ENCODE data around the gene ANKRD13B.

The ANKRD13B gene

GRCh38 chr17:29581583-29582253 is 11.2 kb upstream of the ANKRD13B start:
- DNase-seq (ENCODE audit: low spot score): no peak

- DNase-seq (ENCODE audit: low spot score): no peak
Measured at GRCh38 chr17:29582254-29582765, 10.6 kb upstream of the ANKRD13B start.

- no peak for DNase-seq (ENCODE audit: low spot score)
Measured at GRCh38 chr17:29582772-29583171, 10.2 kb upstream of the ANKRD13B start.

DNA sequence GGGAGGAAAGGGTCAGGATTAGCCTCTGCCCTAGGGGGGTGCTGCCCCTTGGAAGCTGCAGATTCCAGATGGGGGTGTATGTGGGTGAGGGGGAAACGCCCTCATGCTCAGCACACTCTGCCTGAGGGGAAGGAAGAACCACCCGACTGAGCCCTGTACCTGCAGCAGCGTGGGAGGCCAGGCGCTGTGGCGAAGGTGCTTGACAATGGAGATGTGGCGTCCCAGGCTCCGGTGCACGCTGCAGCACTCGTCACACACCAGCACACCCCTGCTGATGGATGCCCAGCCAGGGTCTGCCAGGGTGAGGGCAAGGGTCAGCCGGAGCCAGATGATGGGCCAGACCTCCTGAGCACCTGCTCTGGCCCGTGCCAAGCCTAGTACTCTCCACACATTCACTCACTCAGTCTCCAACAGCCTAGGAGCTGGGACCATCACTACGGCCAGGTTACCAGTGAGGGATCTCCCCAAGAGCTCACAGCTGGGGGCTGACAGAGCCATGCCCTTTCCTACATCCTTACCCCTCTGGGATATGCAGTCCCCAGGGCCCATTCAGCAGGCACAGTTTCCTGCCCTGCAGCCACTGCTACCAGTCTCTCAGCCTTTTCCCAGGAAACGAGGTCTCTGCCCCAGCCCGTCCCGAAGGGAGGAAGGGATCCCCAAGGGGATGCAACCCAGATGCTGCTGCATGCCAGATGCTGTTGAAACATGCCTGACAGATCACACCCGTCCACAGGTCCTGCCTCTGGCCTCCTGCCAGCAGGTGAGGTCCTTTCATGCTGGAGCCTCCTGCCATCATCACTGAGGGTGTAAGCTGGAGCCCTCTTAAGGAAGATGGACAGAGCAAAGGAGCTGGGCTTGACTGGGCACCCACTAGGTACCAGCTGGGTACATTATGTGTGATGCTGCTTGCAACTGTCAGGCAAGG is 9.3 kb upstream of the ANKRD13B start:
- DNase-seq (ENCODE audit: low spot score): no peak

GRCh38 chr17:29584452-29585079 is 8.4 kb upstream of the ANKRD13B start:
- no peak for DNase-seq (ENCODE audit: low spot score)

DNA sequence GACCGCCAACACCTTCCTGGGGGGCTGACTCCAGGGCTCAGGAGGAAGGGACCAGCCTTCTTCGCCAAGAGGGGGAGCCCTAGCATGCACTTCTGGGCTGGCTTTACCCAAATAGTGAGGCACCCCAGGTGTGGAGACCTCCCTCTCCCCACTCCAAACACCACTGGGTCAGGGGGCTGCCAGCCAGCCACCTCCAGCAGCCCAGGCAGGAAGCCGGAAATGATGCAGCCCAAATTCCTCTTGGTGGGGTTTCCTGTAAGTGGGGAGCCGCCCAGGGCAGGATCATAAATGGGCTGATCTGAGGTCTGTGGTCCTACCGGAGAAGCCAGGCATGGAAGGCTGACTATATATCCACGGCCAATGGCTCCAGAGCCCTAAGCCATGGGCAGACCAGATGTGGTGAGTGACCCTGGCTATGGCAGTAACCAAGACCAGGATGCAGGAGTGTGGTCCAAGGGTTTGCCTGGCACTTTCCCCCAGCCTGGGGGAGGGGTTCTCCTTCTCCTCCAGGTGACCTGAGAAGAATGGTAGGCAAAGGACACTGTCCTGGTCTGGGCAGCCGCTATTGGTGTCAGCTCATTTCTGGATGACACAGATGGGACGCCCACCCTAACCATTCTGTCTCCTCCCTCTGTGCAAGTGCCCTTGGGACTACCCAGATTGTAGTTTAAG is 7.7 kb upstream of the ANKRD13B start:
- DNase-seq (ENCODE audit: low spot score): no peak

GRCh38 chr17:29586676-29587469 is 6.1 kb upstream of the ANKRD13B start:
- no peak for DNase-seq (ENCODE audit: low spot score)

GRCh38 chr17:29587591-29587990 is 5.3 kb upstream of the ANKRD13B start:
- no peak for DNase-seq (ENCODE audit: low spot score)

DNA sequence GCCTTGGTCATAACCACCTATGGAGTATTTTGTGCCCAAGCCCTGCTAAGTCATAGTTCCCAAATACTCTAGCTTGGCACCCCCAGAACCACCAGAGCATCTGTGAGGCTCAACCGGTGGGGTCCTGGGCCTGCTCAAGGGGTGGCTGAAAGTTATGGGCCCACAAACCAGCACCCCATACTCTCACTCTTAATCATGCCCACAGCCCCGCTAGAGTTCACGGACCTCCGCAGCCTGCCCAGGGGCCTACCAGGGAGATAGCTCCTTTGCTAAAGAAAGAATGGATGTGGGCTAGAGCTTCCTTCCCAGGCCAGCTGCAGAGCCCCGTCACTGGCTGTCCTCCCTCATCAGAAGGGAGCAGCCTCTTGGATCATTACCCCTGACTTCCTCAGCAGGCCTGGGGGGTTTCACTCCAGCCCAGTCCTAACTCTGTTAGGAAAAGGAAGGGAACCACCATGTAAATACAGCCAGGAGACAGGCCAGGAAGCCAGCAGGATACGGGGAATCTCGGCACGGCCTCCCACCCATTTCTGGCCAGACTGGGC is 4.8 kb upstream of the ANKRD13B start:
- no peak for DNase-seq (ENCODE audit: low spot score)

DNA sequence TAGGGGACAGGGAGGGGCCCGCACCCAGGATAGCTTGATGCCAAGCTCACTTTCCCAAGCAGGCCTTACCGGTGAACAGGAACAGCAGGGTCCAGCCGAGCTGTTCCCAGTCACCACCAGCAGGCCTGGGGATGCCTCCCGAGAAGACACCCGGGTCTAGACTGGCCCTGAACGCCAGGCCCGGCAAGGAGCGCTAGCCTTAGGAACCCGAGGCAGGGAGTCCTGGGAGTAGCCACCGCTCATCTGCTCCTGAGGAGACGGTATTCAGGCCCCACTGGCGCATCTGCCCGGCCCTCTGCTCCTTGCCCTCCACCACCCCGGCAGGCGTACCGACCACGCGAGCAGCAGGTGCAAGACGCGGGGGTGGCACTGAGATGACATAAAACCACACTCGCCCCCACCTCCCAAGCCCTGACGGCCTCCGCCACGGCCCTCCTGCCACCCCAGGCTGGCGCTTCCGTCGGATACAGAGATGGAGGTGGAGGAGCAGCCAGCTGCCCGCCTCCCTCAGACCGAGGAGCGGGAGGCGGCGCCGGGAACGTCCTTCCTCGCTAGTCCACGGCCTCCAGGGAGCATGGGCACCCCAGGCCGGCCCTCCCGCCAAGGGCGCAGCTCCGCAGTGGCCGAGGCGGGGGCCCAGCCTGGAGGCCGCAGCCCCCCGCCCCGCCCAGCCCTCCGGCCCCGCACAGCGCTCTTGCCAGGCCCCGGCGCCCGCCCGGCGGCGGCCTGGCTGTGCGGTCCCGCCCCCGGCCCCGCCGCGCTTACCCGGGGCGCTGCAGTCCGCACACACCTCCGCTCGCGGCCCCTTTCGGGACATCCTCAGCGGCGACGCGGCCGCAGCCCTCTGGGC is 4.1 kb upstream of the ANKRD13B start:
- peak; percentile 35 for DNase-seq (ENCODE audit: low spot score)

DNA sequence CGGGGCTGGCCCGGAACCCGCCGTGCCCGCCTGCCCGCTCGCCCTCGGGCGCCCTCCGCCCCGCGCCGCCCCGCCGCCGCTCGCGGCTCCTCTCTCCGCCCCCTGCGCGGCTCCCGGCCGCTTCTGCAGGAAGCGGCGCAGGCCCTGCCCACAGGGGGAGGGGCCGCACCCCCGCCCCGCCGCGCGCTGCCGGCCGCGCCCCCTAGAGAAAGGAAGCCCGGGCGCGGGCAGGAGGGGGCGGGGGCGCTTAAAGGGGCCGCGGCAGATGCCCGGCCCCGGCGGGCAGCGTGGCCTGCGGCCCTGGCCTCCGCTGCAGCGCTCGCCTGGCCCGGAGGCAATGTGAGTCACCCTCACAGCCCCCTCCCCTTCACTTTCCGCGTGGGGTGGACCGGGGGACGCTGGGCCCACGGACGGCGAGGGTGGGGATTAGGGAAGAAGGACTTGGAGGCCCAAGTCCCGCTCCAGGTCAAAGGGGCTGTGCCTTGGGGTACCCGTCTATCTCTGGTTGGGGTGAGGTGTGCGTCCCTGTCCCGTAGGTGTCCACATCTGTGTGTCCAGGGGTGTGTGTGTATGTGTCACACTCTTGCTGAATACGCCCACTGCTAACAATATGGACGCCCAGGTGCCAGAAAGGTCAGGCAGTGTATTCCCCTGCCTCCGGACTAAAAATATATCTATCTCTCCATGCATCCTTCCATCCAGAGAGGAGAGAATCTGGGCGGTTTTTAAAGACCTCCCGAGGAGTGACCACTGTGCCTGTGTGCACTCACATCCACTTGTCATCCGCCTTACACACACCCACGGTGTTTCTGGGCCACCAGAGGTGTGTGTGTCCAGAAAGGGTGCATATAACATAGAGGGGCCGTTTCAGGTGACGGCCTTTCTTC is 3.2 kb upstream of the ANKRD13B start, which contains the start of gene GIT1:
Gene GIT1, minus strand, starts transcription at position 125 of the 887 bp plus-strand sequence. CDS start 270 bp downstream, outside the sequence.
- DNase-seq (ENCODE audit: low spot score): peak; percentile 80

GRCh38 chr17:29590411-29591145 is 2.4 kb upstream of the ANKRD13B start:
- peak; percentile 82 for DNase-seq (ENCODE audit: low spot score)

- peak; percentile 76 for DNase-seq (ENCODE audit: low spot score)
Measured at GRCh38 chr17:29591146-29591736, 1.7 kb upstream of the ANKRD13B start.

GRCh38 chr17:29591737-29592608 is 959 bp upstream of the ANKRD13B start:
- DNase-seq (ENCODE audit: low spot score): peak; percentile 85

DNA sequence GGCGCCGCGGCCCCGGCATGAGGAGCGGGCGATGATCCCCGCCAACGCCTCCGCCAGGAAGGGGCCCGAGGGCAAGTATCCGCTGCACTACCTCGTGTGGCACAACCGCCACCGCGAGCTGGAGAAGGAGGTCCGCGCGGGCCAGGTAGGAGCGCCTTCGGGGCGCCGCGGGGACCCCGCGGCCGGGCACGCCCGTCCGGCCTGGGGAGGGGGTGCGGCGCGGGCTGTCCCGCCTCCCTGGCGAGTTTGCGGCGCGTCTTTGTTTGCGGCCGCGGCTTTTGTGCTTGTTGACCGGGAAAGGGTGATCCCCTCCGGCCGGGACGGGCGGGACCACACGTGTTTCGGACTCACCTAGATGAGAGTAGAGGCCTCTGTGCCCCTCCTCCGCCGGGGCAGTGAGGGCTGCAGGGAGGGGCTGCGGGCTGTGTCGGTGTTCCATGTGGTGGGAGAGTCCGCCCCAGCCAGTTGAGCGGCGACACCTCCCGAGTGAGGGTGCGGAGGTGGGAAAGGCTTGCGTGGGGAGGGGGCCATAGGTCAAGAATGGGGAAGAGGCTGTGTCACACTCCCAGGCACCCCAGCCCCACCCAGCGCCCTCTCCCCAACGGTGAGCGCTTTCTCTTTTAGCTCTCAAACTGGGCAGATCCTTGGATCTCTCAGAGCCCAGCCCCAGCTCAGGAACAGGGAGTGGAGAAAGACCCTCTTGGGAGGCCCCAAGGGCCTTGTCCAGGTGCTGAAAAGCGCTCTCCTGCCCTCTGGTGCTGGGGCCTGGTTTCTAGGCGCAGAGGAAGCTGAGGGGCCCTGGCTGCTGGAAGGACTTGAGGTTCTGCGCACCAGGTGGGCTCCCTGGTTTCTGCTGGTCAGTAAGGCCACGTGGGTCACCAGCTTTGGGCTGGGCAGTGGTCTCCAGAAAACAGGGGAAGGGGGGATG is 923 bp downstream of the ANKRD13B start:
- peak; percentile 40 for DNase-seq (ENCODE audit: low spot score)

Data from SW480 (cell line).